GM06990 (cell line): Measurements from ENCODE around the gene HRAS.

Source experiments
- DNase-seq: peaks from one replicate; pipeline ENCODE4 v3.0.0-alpha.2; 2011; ENCODE audit not compliant: insufficient read length; ENCODE audit errors: extremely low read depth
- H3K27me3 ChIP-seq: replicated peaks from 2 replicates; pipeline ENCODE4 v1.6.0; 2011; ENCODE audit warnings: low read length; ENCODE audit not compliant: control insufficient read depth, insufficient read depth
- H3K36me3 ChIP-seq: 2 replicates; pipeline ENCODE4 v1.5.1; 2011; ENCODE audit warnings: low read length; ENCODE audit not compliant: control insufficient read depth, insufficient read depth
- H3K4me3 ChIP-seq: replicated peaks from 2 replicates; pipeline ENCODE4 v1.5.1; 2011; ENCODE audit warnings: low read depth, mild to moderate bottlenecking, control low read depth, low read length
- TF ChIP-seq, protein P1 (sequence below): IDR thresholded peaks from 2 replicates; pipeline ENCODE4 v1.5.1; 2011; ENCODE audit warnings: low read length, control low read depth, mild to moderate bottlenecking, inconsistent platforms; ENCODE audit not compliant: insufficient read depth, poor library complexity, severe bottlenecking

Gene HRAS

DNA sequence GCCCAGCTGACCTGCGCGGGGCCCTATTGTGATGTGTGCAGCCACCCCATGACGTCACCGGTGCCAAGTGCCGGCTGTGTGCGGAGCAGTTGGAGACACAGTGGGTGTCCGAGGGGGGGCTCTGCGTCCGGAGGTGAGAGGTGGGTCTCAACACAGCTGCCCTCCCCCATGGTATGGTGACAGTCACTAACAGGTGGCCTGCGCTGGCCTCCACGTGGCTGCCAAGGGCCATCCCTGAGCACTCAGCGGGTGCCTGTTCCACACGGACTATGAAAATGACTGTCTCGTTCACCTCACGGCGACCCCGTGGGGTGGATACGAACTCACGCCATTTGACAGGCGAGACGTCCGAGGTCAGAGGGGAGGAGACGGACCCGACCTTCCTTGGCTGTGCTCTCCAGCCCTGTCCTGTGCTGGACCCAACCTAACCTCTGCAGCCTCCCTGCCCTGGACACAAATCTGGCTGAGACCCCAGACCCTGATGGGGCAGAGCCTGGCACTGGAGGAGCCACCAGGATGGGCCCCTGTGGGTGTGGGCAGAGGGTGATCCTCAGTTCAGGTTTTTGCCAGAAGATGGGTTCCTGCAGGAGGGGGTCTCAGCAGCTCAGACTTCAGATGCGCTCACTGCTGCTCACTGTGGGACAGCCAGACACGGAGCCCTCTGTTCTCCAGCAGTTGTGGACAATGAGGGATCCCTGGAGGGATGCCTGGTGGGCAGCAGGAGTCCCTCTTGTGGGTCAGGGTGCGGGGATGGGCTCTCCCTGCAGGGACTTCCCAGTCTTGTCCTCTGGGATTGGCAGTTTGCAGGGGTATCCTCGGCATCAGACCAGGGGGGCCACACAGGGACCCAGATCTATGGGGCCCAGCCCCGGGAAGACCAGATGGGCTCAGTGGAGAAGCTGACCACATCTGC is 6.3 kb downstream of the HRAS start:
- Histone ChIP-seq H3K4me3 (no peak overlapping the region), H3K27me3 (no peaks in the 10 kb centered on the region), H3K36me3 (peaks cover 18% of the 10 kb centered on the region)
- no peak for DNase-seq
- TF ChIP-seq, protein P1, sequence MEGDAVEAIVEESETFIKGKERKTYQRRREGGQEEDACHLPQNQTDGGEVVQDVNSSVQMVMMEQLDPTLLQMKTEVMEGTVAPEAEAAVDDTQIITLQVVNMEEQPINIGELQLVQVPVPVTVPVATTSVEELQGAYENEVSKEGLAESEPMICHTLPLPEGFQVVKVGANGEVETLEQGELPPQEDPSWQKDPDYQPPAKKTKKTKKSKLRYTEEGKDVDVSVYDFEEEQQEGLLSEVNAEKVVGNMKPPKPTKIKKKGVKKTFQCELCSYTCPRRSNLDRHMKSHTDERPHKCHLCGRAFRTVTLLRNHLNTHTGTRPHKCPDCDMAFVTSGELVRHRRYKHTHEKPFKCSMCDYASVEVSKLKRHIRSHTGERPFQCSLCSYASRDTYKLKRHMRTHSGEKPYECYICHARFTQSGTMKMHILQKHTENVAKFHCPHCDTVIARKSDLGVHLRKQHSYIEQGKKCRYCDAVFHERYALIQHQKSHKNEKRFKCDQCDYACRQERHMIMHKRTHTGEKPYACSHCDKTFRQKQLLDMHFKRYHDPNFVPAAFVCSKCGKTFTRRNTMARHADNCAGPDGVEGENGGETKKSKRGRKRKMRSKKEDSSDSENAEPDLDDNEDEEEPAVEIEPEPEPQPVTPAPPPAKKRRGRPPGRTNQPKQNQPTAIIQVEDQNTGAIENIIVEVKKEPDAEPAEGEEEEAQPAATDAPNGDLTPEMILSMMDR: no peak

GRCh38 chr11:528166-528814 is 7.1 kb downstream of the HRAS start:
- Histone ChIP-seq H3K4me3 (no peak overlapping the region), H3K36me3 (peaks cover 16% of the 10 kb centered on the region), H3K27me3 (no peaks in the 10 kb centered on the region)
- no peak for DNase-seq
- TF ChIP-seq, protein P1: no peak

- TF ChIP-seq, protein P1: no peak
- H3K4me3 ChIP-seq: no peak overlapping the region
- no peak for DNase-seq
- H3K27me3 ChIP-seq: no peaks in the 10 kb centered on the region
- peaks cover 6% of the 10 kb centered on the region for H3K36me3 ChIP-seq
Measured at GRCh38 chr11:526192-526591, 9.2 kb downstream of the HRAS start.

GRCh38 chr11:521177-521688 is 14.1 kb downstream of the HRAS start:
- no peak overlapping the region for H3K4me3 ChIP-seq
- TF ChIP-seq, protein P1: no peak
- no peaks in the 10 kb centered on the region for H3K36me3 ChIP-seq
- H3K27me3 ChIP-seq: no peaks in the 10 kb centered on the region
- no peak for DNase-seq

DNA sequence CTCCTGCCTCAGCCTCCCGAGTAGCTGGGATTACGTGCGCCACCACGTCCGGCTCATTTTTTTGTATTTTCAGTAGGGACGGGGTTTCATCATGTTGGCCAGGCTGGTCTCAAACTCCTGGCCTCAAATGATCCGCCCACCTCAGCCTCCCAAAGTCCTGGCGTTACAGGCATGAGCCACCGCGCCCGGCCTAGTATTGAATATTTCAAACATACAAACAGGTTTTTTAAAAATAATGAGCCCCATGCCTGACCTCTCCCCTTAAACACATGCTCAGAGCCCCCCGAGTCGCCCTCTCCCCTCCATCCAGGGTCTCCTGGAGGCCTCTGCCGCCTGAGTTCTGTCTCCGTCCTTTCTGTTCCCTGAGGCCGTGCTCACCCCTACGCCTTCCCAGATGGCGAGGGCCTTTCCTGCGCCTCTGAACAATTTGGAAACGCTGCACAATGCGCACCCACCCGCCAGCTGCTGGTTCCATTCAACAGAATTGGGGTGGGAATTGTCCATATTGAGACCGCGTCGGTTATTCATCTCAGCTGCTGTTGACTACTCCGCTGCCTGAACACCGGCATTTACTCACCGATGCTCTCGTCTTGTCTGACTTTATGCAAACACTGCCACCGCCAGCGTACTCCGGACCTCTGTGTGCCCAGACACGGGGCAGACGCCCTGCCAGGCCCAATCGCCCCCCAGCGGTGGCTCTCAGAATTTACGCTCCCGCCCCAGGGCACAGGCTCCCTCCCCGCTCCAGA is 14.8 kb downstream of the HRAS start:
- Histone ChIP-seq H3K4me3 (no peak overlapping the region), H3K36me3 (no peaks in the 10 kb centered on the region), H3K27me3 (no peaks in the 10 kb centered on the region)
- TF ChIP-seq, protein P1: no peak
- DNase-seq: no peak
